ENCODE results near the gene FAM50A. TPM values are rescaled to one million over a fixed set of nuclear protein-coding genes. Genes with fewer than 3 reads are reported as not detected.

FAM50A gene
- total RNA-seq, 1 donor = 10.5 TPM

- DNase-seq (ENCODE audit: low read depth in 2 of 3, low spot score in 2 of 3) = no peak
These were observed 19.8 kb downstream of the FAM50A start for GRCh38 chrX:154463611-154464220.

- no peak for DNase-seq (ENCODE audit: low read depth in 2 of 3, low spot score in 2 of 3)
These were observed 20.9 kb downstream of the FAM50A start for GRCh38 chrX:154464806-154465365.

GRCh38 chrX:154465601-154466000 is 21.7 kb downstream of the FAM50A start:
- DNase-seq (ENCODE audit: low read depth in 2 of 3, low spot score in 2 of 3) = no peak

GRCh38 chrX:154466036-154466435 is 22.1 kb downstream of the FAM50A start:
- DNase-seq (ENCODE audit: low read depth in 2 of 3, low spot score in 2 of 3) = no peak

GRCh38 chrX:154466907-154467306 is 23.0 kb downstream of the FAM50A start:
- no peak for DNase-seq (ENCODE audit: low read depth in 2 of 3, low spot score in 2 of 3)

GRCh38 chrX:154467556-154467955 is 23.6 kb downstream of the FAM50A start:
- DNase-seq (ENCODE audit: low read depth in 2 of 3, low spot score in 2 of 3) = no peak

GRCh38 chrX:154468217-154468616 is 24.3 kb downstream of the FAM50A start:
- no peak for DNase-seq (ENCODE audit: low read depth in 2 of 3, low spot score in 2 of 3)

- DNase-seq (ENCODE audit: low read depth in 2 of 3, low spot score in 2 of 3) = no peak
These were observed 25.2 kb downstream of the FAM50A start for GRCh38 chrX:154469114-154469513.

GRCh38 chrX:154469880-154470279 is 25.9 kb downstream of the FAM50A start:
- no peak for DNase-seq (ENCODE audit: low read depth in 2 of 3, low spot score in 2 of 3)

GRCh38 chrX:154470434-154470833 is 26.5 kb downstream of the FAM50A start:
- DNase-seq (ENCODE audit: low read depth in 2 of 3, low spot score in 2 of 3) = no peak

- no peak for DNase-seq (ENCODE audit: low read depth in 2 of 3, low spot score in 2 of 3)
These were observed 27.1 kb downstream of the FAM50A start for GRCh38 chrX:154470914-154471568.

GRCh38 chrX:154471839-154472684 is 28.1 kb downstream of the FAM50A start:
- no peak for DNase-seq (ENCODE audit: low read depth in 2 of 3, low spot score in 2 of 3)

GRCh38 chrX:154472685-154473632 is 29.0 kb downstream of the FAM50A start:
- no peak for DNase-seq (ENCODE audit: low read depth in 2 of 3, low spot score in 2 of 3)

GRCh38 chrX:154473683-154474082 is 29.7 kb downstream of the FAM50A start:
- DNase-seq (ENCODE audit: low read depth in 2 of 3, low spot score in 2 of 3) = no peak

- no peak for DNase-seq (ENCODE audit: low read depth in 2 of 3, low spot score in 2 of 3)
These were observed 32.9 kb downstream of the FAM50A start for GRCh38 chrX:154476821-154477220.

GRCh38 chrX:154477891-154478477 is 34.0 kb downstream of the FAM50A start:
- no peak for DNase-seq (ENCODE audit: low read depth in 2 of 3, low spot score in 2 of 3)

- peak; percentile 84 to 90 (median 85) for DNase-seq (ENCODE audit: low read depth in 2 of 3, low spot score in 2 of 3)
These were observed 35.0 kb downstream of the FAM50A start, which contains the start of gene LAGE3 for GRCh38 chrX:154478728-154479622. Gene LAGE3 (minus strand): TSS chrX:154479281. CDS start chrX:154478915, 366 bp downstream.

- no peak for DNase-seq (ENCODE audit: low read depth in 2 of 3, low spot score in 2 of 3)
These were observed 37.3 kb downstream of the FAM50A start for GRCh38 chrX:154481195-154481594.

All from hematopoietic multipotent progenitor cell (in vitro differentiated cells).